ENCODE results near the gene DRD3. TPM values are rescaled to one million over a fixed set of nuclear protein-coding genes. Genes with fewer than 3 reads are reported as not detected.

Gene DRD3
- total and polyA plus RNA-seq, 2 of the 8 experiments (the other 6 are each of a cell fraction or from before 2014, with no cell fraction given): 0.32 to 1.3 TPM

- Histone ChIP-seq H3K79me2 (ENCODE audit: control insufficient read depth in 1 of 2, insufficient read depth in 2 of 2, low read length in 2 of 2) (no peaks in the 10 kb centered on the region), H4K8ac (ENCODE audit: extremely low read depth, insufficient read depth, low read length) (no peak overlapping the region), H3K18ac (ENCODE audit: extremely low read depth, low read length) (no peak overlapping the region), H4K5ac (ENCODE audit: insufficient read length, low read depth, low read length) (no peak overlapping the region), H3K56ac (replicated peaks; ENCODE audit: insufficient read length, low read depth, low read length) (no peak overlapping the region), H3K4me2 (ENCODE audit: insufficient read depth in 1 of 2, low read depth in 2 of 2, low read length in 2 of 2) (no peak overlapping the region), H2AFZ (ENCODE audit: low read length) (no peak overlapping the region), H2BK20ac (ENCODE audit: low read length) (no peak overlapping the region), H4K20me1 (replicated peaks in 1 of 2; ENCODE audit: control insufficient read depth in 1 of 2, insufficient read depth in 2 of 2, low read length in 2 of 2) (no peaks in the 10 kb centered on the region), H3K4ac (replicated peaks; ENCODE audit: insufficient read length, low read depth, low read length) (no peak overlapping the region), H2BK120ac (replicated peaks; ENCODE audit: low read depth, low read length) (no peak overlapping the region), H2AK5ac (ENCODE audit: low read depth, low read length) (no peak overlapping the region), H3K27me3 (replicated peaks in 1 of 4; ENCODE audit: control insufficient read depth in 3 of 4, extremely low read depth in 1 of 4, insufficient read depth in 3 of 4, low read length in 3 of 4) (no peaks in the 10 kb centered on the region), H3K4me1 (replicated peaks in 1 of 4; ENCODE audit: control insufficient read depth in 3 of 4, insufficient read depth in 4 of 4, low read length in 3 of 4) (peaks cover 0 to 4% (median 2%) of the 10 kb centered on the region in 4 experiments; a peak in 2 of 7 replicates), H3K4me3 (ENCODE audit: extremely low read depth in 1 of 4, insufficient read depth in 2 of 4, low read depth in 3 of 4, low read length in 4 of 4) (no peak overlapping the region), H3K27ac (ENCODE audit: low read depth, low read length) (no peak overlapping the region), H2BK5ac (ENCODE audit: low read depth, low read length) (no peak overlapping the region), H2BK12ac (ENCODE audit: low read depth, low read length) (no peak overlapping the region), H2BK15ac (ENCODE audit: low read length) (no peak overlapping the region), H3K36me3 (ENCODE audit: control insufficient read depth in 2 of 4, insufficient read depth in 4 of 4, low read length in 3 of 4) (no peaks in the 10 kb centered on the region), H4K91ac (replicated peaks; ENCODE audit: insufficient read length, low read length) (no peak overlapping the region), H3K23me2 (ENCODE audit: low read depth, low read length) (no peaks in the 10 kb centered on the region; the same call in 1 of the 2 replicates), H3K9ac (replicated peaks in 1 of 4; ENCODE audit: extremely low read depth in 1 of 4, low read depth in 3 of 4, low read length in 3 of 4) (no peak overlapping the region), H3K79me1 (ENCODE audit: low read depth, low read length) (no peaks in the 10 kb centered on the region), H3K23ac (ENCODE audit: insufficient read length) (no peak overlapping the region), H3K14ac (ENCODE audit: insufficient read length) (no peak overlapping the region), H3K9me3 (ENCODE audit: insufficient read depth in 2 of 2, low read depth in 1 of 2, low read length in 1 of 2) (no peaks in the 10 kb centered on the region)
- POLR2A ChIA-PET (ENCODE audit: partially characterized antibody): no interaction called here
- FAIRE-seq: no peak
- no peak for DNase-seq (ENCODE audit: low read depth in 1 of 2, low spot score in 2 of 2)
- CTCF ChIA-PET (ENCODE audit: partially characterized antibody): no interaction called here
- WGBS, 2 experiments (ENCODE audit: extremely low coverage in 1 of 2, insufficient coverage in 1 of 2, insufficient read length in 1 of 2, insufficient replicate concordance in 2 of 2, low coverage in 1 of 2, low lambda C conversion rate in 2 of 2, missing lambda C conversion rate in 1 of 2): 91% methylated on average over 3 of the region's 3 CpGs; no CpG with 5 or more reads in 1 of the 2 experiments
- no peak for TF ChIP-seq MAX (IDR thresholded peaks at IDR 0.05)
- no peak for TF ChIP-seq HDAC2 (IDR thresholded peaks at IDR 0.05; ENCODE audit: borderline replicate concordance in 1 of 2, low read depth in 2 of 2, low read length in 2 of 2)
- TF ChIP-seq USF2 (IDR thresholded peaks at IDR 0.05; ENCODE audit: low read length): no peak
- no peak for TF ChIP-seq KDM5A (IDR thresholded peaks at IDR 0.05; ENCODE audit: low read length)
These were observed 64.1 kb downstream of the DRD3 start for GRCh38 chr3:114114719-114115118.
